Activated B cell treated with CpG ODN at 0.5 μM for 24 hours (primary cell): ENCODE data around the gene SAP30L. TPM values are rescaled to one million over a fixed set of nuclear protein-coding genes. Genes with fewer than 3 reads are reported as not detected.

ENCODE experiments used
- ATAC-seq: fragments of 200-7000 bp; cut with Tn5 transposase; one replicate; pipeline ENCODE4 v1.10.0; 2021; ENCODE audit warnings: low read depth, mild to moderate bottlenecking, moderate library complexity
- CTCF ChIA-PET: fragments of 350-600 bp; sonication (Branson Sonifier 250); formaldehyde crosslinking; loops from one replicate; lab custom pipeline; 2021; ENCODE audit warnings: antibody characterized with exemption; lab: Charles Lee
- POLR2A ChIA-PET: fragments of 350-600 bp; sonication (Branson Sonifier 250); formaldehyde crosslinking; loops from one replicate; lab custom pipeline; 2021; ENCODE audit warnings: antibody characterized with exemption; lab: Charles Lee
- DNase-seq: peaks from one replicate; pipeline ENCODE4 v3.0.0; 2022
- H3K27ac Mint-ChIP-seq: one replicate; pipeline ENCODE4 v1.8.0; 2020; ENCODE audit warnings: mixed read lengths
- H3K27me3 Mint-ChIP-seq: one replicate; pipeline ENCODE4 v1.8.0; 2021; ENCODE audit warnings: mixed read lengths
- H3K36me3 Mint-ChIP-seq: one replicate; pipeline ENCODE4 v1.8.0; 2021; ENCODE audit warnings: low read depth, mixed read lengths
- H3K4me1 Mint-ChIP-seq: one replicate; pipeline ENCODE4 v1.8.0; 2021; ENCODE audit warnings: mixed read lengths
- H3K4me3 Mint-ChIP-seq: one replicate; pipeline ENCODE4 v1.8.0; 2020; ENCODE audit warnings: mild to moderate bottlenecking, mixed read lengths
- H3K9me3 Mint-ChIP-seq: one replicate; pipeline ENCODE4 v1.8.0; 2020; ENCODE audit warnings: mixed read lengths
- CTCF ChIP-seq: fragments of 200-600 bp; IDR thresholded peaks from one replicate; pipeline ENCODE4 v1.8.0; 2022; ENCODE audit warnings: antibody characterized with exemption, mild to moderate bottlenecking
- intact Hi-C: fragments of 100-400 bp; cut with micrococcal nuclease; formaldehyde crosslinking; loops from one replicate; pipeline ENCODE4 v1.15.1; 2024
- total RNA-seq: library from RNA; stranded (reverse); gene quantifications from 2 replicates; pipeline ENCODE4 v1.2.3, GENCODE V29; 2022

SAP30L gene
- total RNA-seq, 1 donor from 2014 or later: 28.9 TPM

GRCh38 chr5:154465169-154465568 lies 19.4 kb downstream of the SAP30L start:
- intact Hi-C loops: no loop called here
- Mint-ChIP-seq H3K9me3 (no peaks in the 10 kb centered on the region), H3K4me1 (peaks cover 5% of the 10 kb centered on the region), H3K27ac (no peak overlapping the region), H3K36me3 (peaks cover 6% of the 10 kb centered on the region), H3K4me3 (no peak overlapping the region), H3K27me3 (peaks cover 15% of the 10 kb centered on the region)
- TF ChIP-seq CTCF: no peak
- ATAC-seq (no peak), DNase-seq (no peak)
- POLR2A ChIA-PET: no interaction called here
- CTCF ChIA-PET: interaction anchor here (2.0 kb wide), 1 partner anchor 146 kb away, joined by 15 read pairs; no protein-coding TSS in a partner anchor

GRCh38 chr5:154466147-154466546 lies 20.4 kb downstream of the SAP30L start:
- no peaks in the 10 kb centered on the region for H3K9me3 Mint-ChIP-seq
- ChIA-PET CTCF (interaction anchor here (0.8 to 2.2 kb wide), 6 partner anchors 109 to 491 kb away, joined by 3 to 15 read pairs (median 9); no protein-coding TSS in a partner anchor), POLR2A (no interaction called here)
- peaks cover 4% of the 10 kb centered on the region for H3K36me3 Mint-ChIP-seq
- no peak for ATAC-seq
- intact Hi-C loops: loop anchor here (2.0 kb wide), 2 partner anchors 17 to 681 kb away; no protein-coding TSS in a partner anchor
- H3K4me3 Mint-ChIP-seq: no peak overlapping the region
- no peaks in the 10 kb centered on the region for H3K4me1 Mint-ChIP-seq
- TF ChIP-seq CTCF: no peak
- H3K27me3 Mint-ChIP-seq: peaks cover 22% of the 10 kb centered on the region
- no peak overlapping the region for H3K27ac Mint-ChIP-seq
- DNase-seq: no peak

GRCh38 chr5:154466671-154467070 lies 20.9 kb downstream of the SAP30L start:
- ChIA-PET CTCF (interaction anchor here (0.8 to 2.2 kb wide), 9 partner anchors 9 to 492 kb away, joined by 3 to 15 read pairs (median 4); partner anchors contain the start of gene SAP30L), POLR2A (no interaction called here)
- no peak for ATAC-seq

GRCh38 chr5:154467655-154468354 lies 22.0 kb downstream of the SAP30L start:
- no peak overlapping the region for H3K27ac Mint-ChIP-seq
- peak; percentile 70 for DNase-seq
- no peak overlapping the region for H3K4me3 Mint-ChIP-seq
- peak; percentile 89 for ATAC-seq
- peaks cover 4% of the 10 kb centered on the region for H3K36me3 Mint-ChIP-seq
- H3K27me3 Mint-ChIP-seq: peaks cover 30% of the 10 kb centered on the region
- ChIA-PET CTCF (interaction anchor here (0.7 to 2.2 kb wide), 15 partner anchors 8 to 493 kb away, joined by 3 to 12 read pairs (median 4); no protein-coding TSS in a partner anchor), POLR2A (no interaction called here)
- H3K4me1 Mint-ChIP-seq: no peaks in the 10 kb centered on the region
- H3K9me3 Mint-ChIP-seq: no peaks in the 10 kb centered on the region
- peak; percentile 44 for TF ChIP-seq CTCF
- intact Hi-C loops: loop anchor here (1.0 to 2.0 kb wide), 6 partner anchors 15 to 679 kb away; no protein-coding TSS in a partner anchor

More at GRCh38 chr5:154466671-154467070, 20.9 kb downstream of the SAP30L start:
- TF ChIP-seq CTCF: no peak
- H3K4me3 Mint-ChIP-seq: no peak overlapping the region
- peaks cover 26% of the 10 kb centered on the region for H3K27me3 Mint-ChIP-seq
- DNase-seq: no peak
- no peak overlapping the region for H3K27ac Mint-ChIP-seq
- H3K4me1 Mint-ChIP-seq: no peaks in the 10 kb centered on the region
- intact Hi-C loops: loop anchor here (1.0 to 2.0 kb wide), 6 partner anchors 16 to 680 kb away; no protein-coding TSS in a partner anchor
- no peaks in the 10 kb centered on the region for H3K9me3 Mint-ChIP-seq
- H3K36me3 Mint-ChIP-seq: peaks cover 4% of the 10 kb centered on the region

GRCh38 chr5:154470137-154470536 lies 24.3 kb downstream of the SAP30L start:
- H3K4me3 Mint-ChIP-seq: no peak overlapping the region
- intact Hi-C loops: no loop called here
- POLR2A ChIA-PET: no interaction called here
- no peak overlapping the region for H3K27ac Mint-ChIP-seq
- no peak for TF ChIP-seq CTCF
- no peak for ATAC-seq
- H3K9me3 Mint-ChIP-seq: no peaks in the 10 kb centered on the region
- CTCF ChIA-PET: no interaction called here
- H3K27me3 Mint-ChIP-seq: peaks cover 53% of the 10 kb centered on the region
- H3K36me3 Mint-ChIP-seq: no peaks in the 10 kb centered on the region
- H3K4me1 Mint-ChIP-seq: peaks cover 22% of the 10 kb centered on the region
- DNase-seq: no peak
